Stimulated activated CD8-positive, alpha-beta memory T cell treated with anti-CD3 and anti-CD28 coated beads, Interleukin-15, amount 100 ng/mL, for 1 hour (primary cell): Measurements from ENCODE around the gene WIPI1.

Experiments used
- DNase-seq: peaks from one replicate; pipeline ENCODE4 v3.0.0-alpha.2; 2020; ENCODE audit warnings: low read depth

WIPI1 gene

DNA sequence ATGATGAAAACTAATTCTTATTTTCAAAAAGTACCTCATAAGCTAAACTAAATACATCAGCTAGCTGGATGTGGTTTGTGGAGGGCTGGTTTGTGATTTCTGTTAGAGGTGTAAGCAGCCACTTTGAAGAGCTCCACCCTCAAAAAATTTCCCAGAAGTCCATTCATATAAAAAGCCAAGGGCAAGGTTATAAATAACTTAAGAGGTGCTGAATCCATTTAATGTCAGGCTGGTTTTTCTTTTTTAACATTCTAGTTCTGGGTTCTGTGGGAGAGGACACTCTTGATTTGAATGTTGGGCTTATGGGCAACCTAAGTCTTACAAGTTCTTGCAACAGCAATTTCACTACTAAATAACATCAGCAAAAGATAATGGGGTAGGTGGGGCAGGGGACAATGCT lies 3.4 kb upstream of the WIPI1 start:
- no peak for DNase-seq

DNA sequence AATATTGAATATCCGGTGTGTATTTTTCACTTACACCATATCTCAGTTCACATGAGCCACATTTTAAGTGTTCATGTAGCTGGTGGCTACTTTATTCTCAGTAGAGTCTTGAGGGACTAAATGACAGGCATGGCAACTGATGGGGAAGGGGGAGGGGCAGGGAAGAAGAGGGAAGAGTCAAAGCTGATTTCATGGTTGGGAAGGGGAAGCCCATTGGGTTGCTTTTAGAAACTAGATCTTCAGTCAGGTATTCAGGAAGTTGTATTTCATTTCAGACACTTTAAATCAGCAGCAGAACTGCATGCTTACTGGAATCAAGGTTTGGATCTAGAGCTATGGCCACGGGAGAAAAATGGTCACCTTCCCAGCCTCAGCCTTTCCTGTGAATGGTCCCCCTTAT lies 2.9 kb upstream of the WIPI1 start:
- DNase-seq = no peak

DNA sequence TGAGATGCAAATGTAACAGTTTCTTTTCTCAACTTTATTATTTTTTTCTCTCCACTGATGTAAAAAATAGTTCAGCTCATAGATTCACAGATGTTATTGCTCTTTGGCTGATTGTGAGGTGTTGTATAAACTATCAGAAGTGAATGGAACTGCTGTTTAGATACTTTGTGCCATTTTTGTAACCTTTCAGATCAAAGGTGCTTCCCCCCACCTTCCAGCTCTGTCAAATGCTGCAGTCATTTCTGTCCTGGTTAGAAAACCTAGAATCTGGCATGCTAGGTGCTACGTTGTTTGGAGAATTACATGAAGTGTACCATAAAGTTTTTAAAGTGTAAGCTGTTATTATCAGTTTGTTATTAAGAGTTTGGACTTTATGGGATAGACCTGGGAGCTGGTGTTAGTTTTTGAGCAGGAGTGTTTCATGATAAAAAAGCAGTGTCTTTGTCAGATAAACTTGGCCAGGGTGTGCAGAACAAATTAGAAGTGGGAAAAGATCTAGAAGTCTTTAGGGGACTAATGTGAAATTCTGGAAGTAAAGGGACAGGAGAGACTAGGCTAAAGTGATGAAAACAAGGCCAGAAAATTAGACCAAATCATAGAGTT lies 1.8 kb upstream of the WIPI1 start:
- DNase-seq = no peak

DNA sequence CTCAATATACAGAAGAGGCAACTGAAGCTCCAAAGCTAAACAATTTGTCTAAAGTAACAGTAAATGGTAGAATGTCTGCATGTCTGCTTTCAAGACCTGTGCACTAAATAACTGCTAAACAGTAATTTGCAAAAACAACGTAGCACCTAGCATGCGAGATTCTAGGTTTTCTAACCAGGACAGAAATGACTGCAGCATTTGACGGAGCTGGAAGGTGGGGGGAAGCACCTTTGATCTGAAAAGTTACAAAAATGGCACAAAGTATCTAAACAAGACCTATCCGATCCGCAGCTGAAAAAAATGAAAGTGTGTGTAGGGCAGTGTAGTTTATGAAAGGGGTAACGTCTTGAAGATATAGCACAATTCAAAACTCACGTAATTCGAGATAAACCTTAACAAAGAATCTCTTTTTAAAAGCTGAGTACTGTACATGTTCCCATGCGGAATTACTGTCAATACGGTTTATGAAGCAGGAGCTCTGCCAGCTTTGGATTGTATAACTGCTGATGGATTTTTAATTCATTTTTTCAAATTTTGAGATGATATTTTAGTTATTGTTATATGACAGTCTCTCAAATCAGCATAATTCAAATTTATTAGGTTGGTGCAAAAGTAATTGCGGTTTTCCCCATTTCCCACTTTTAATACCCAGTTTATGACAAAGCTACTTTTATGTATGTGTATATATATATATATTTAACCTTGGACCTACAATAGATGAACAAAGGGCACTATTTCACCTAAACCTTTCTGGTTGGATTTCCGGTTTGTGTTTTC lies 1.2 kb upstream of the WIPI1 start:
- DNase-seq = no peak

DNA sequence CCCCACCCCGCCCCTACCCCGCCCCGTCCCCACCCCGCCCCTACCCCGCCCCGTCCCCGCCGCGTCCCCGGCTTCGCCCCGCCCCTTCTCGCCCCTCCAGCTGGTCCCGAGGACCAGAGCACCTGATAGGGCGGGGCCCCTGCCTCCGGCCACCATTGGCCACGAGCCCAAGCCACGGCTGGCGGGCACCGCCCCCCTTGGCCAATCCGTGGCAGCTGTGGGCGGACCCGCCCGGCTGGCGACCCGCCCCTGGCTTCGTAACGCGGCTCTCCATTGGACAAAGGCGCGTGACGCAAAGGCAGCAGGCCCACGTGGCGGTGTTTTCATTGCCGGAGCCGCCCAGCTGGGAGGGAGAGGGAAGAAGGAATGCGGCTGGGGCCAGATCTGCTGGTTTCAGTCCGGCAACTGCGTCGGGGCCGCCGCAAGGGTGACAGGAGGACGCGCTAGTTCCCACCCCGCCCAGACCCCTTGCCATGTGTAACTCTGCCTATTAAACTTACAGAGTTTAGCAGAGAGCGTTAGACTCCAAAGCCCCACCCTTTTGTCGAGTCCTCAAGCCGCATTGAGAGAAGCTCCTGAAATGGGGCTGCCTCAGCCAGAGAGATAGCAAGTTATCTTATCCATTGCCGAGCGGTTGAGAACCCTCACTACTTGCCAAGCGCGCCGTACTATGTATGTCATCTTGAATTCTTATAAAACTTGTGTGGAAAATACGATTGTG lies 403 bp upstream of the WIPI1 start:
- peak; percentile 94 for DNase-seq

DNA sequence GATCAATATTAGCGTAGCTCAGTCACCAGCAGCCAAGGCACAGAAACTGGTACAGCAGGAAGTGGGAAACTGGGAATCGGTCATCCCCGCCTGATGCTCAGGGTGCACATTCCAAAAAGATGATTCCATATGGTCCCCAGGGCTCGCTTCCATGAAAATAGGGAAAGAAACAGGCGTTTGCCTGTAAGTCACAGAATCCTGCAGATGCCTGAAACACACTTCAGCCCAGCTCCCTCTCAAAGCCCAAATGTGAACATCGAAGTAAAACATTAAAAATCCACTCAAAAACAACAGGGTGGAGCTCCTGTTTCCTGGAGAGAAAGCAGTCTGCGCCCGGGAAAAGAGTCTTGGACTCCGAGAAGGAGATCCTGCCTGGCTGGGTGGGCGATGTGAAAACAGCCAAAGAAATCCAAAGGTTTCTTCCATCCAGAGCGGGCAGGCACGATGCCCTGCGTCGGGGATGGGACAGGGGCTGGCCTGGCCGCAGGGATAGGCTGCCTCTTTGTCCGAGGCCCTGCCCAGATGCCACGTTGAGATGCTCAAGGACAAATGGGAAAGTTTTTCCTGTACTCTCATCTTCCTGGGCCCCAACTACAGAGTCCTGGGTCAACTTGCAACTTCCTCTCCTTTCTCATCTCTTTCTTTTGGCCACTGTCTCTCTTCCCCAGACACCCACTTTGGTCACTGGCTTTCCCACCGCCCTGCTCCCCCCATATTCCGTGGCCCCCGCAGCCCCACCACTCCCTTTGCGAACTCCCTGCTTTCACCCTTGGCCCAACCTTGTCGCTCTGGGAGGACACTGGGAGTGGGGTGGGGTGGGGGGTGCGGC lies 743 bp downstream of the WIPI1 start:
- no peak for DNase-seq

DNA sequence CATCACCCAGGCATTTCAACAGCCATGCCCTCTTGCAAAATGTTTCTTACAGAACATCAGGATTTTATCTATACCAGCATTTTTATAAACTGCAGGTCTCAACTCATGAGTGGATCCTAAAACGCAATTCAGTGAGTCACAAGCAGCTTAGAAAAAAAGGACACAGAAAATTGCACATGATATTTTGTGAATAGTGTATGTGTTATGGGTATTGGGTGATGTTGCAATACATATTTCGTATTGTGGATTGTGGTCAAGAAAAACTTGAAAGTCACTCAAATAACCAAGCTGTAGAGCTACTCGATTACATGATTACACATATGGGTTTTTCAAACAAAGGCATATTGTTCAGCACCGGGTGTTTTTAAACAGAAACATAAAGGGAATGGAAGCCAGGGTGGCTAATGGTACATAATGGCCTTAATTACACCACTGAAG lies 1.4 kb downstream of the WIPI1 start:
- DNase-seq = no peak

DNA sequence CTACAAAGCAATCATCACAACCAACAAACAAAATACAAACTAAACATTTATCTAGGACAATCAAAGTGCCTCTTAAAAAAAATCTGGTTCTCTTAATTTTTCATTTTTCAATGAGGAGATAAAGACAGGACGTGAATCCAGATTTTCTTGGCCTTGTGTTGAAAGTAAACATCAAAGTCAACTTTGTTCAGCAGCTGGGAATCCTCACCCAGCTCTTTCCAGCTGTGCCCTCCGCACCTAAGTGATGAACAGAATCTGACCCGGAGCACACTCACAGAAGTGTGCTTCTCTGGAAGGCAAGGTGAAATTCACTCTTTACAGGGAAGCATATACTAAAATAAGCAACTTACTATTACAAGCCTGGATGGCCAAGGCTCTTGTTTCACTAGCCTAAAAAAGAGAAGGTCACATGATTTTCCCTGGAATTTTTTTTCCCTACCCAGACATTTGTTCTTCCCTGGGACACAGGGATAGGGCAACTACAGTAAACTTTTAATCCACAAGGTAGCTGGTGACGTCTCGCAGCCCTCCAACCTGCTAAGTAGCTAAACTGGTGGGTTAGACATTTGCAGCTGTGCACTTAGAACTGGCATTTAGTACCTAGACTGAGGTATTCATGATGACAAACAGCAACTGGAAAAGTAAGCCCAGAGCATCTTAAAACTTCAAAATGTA lies 3.2 kb downstream of the WIPI1 start:
- no peak for DNase-seq

DNA sequence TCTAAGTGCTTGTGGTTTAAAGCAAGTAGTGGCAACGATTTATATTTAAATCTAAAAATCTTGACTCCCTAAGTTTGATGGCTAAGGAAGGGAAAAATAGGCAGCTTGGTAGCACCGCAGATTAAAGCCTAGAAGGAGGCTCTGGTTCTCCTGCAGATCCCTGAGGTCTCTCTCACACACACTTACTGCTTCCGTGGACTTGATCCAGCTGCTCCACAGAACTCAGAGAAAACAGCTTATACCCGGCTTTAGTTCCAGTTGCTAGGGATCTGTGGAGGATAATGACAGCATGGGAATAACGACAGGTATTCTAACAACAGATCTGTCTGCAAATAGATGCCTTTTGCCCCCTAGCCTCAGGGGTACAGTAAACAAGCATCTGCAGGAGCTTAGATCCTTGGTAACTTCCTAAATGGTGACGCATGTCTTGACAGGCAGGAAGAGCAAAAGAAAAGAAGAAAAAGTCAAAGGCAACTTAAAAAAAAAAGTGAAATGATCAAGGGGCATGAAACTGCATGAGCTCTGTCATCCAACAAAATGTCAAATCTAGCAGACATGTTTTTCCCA lies 4.5 kb downstream of the WIPI1 start:
- DNase-seq = no peak

DNA sequence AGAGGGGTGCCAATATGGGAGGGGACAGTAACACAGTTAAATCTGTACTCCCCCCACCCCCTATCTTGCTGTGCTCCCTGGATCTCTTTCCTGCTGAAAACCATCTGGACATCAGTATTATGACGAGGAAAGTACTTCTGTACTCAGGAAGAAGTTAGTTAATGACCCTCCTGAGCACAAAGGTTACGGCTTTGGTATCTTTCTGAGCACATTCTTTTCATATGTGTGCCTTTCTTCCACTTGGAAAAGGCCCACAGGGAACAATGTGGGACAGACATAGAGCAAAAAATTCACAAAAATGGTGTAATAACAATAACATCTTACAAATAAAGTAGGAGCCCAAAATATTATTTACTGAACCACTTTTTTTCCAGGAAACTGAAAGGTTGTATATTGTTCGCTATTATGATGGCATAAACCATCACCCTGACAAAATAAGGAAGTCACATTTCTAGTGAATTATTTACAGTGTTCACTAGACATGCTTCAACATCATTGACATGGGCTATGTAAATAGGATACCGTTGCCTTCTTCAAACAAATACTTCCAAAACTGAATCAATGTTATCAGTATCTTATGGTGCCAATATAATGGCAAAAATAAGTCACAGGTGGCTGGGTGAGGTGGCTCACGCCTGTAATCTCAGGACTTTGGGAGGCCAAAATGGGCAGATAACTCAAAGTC lies 5.5 kb downstream of the WIPI1 start:
- DNase-seq = no peak

DNA sequence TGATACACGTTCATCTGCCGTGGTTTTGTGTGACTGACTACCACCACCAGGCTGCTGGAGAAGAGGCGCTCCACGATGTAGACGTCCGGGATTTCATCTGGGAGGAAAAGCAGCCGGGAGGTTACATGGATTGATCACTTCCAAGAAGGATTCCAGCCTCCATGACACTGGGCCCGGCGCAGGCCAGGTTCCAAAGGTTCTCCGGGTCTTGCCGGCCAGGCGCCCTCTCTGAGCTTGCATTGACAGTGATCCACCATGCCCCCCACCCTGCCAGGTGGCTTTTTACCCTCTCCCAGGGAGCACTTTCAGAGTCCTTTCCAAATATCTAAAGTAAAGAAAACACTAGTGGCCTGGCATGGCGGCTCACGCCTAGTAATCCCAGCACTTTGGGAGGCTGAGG lies 6.5 kb downstream of the WIPI1 start:
- DNase-seq = no peak

DNA sequence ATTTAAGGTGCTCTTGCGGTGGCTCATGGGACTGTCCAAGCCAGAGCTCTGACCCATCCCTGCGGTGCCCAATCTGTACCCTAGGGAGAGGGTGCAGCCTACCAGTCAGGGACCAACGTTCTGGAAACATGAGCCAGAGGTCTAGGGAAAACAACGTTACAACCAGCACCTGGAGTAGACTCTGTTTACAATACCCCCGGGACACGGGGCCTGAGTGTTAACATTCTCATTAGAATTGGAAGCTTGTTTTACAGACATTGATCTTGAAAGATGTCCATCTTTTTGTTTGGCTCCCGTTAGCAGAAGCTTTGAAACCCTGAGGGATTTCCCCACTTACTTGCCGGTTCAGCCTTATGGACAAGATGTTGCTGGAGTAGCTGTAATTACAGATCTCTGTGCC lies 6.9 kb downstream of the WIPI1 start:
- DNase-seq = no peak

DNA sequence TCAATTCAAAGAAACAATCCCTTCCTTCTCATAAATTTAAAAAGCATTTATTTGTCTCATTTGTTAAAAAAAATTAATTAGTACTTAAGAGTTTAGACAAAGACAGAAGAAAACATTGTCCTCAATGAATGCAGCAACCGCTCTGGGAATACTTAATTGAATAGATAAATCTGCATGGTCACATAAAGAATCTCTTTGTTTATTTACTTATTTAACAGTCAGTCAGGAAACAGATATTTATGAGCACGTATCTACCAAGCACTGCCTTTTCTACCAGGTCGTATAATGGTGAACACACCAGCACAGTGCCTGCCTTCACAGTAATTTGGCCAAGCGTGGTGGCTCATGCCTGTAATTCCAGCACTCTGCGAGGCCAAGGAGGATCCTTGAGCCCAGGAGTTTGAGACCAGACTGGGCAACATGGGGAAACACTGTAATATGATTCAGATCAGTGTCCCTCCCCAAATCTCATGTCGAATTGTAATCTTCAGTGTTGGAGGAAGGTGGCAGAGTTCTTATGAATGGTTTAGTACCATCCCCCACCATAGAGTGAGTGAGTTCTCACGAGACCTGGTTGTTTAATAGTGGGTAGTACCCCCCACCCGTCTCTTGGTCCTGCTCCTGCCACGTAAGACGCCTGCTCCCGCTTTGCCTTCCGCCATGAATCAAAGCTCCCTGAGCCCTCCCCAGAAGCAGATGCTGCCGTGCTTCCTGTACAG lies 8.1 kb downstream of the WIPI1 start:
- no peak for DNase-seq

DNA sequence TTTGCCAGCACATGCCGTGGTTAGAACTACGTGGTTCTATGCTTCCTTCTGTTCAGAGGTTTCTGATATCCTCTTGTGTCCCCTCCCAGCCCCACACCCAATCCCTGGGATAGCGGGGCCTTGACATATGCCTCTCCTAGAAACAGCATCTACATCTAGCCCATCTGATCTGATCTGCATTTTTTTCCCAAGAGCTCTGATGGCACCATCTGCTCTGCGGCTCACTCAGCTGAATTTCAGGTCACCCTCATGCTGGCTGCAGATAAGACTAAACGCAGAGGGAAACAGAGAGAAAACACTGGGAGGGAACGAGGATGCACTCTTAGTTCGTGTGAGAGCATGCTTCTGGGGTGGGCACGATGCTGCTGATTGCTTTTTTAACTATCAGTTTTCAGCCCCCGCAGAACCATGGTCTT lies 10.7 kb downstream of the WIPI1 start:
- no peak for DNase-seq

DNA sequence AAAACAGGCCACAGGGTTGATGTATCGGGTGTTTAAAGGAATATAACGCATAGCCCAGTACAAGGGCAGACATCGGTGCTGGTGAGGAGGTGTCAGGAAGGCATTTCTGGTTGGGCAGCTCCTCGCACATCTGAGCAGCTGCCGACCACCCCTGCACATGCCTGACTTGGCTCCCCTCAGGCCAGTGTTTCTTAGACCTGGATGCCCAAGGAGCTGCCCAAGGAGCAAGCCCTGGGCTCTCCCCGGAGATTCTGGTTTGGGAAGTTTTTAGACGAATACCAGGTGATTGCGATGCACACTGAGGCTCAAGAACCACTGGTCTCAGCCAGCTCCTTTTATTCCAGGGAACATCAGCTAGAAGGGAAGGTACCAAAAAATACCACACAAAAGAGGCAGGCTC lies 11.6 kb downstream of the WIPI1 start:
- no peak for DNase-seq

DNA sequence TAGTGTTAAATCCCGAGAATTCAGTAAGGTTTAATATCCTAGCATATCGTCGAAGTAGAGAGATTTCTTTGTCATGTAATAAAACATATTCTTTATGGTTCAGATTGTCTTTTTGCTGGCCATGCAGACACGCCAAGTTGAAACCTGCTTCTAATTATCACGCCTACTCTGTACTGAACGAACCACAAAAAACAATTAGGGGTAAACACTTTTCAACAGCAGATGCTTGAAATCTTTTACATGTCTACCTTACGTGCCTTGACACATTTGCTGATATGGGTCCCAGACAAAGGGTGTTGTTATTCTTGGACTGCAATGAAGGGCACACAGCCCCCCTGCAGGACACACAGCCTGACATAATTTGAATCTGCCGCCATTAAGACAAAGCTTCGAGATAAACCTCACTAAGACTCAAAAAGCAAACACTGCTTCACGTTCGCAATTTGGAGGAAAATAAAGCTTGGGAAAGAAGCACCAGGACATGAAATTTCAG lies 13.3 kb downstream of the WIPI1 start:
- no peak for DNase-seq

DNA sequence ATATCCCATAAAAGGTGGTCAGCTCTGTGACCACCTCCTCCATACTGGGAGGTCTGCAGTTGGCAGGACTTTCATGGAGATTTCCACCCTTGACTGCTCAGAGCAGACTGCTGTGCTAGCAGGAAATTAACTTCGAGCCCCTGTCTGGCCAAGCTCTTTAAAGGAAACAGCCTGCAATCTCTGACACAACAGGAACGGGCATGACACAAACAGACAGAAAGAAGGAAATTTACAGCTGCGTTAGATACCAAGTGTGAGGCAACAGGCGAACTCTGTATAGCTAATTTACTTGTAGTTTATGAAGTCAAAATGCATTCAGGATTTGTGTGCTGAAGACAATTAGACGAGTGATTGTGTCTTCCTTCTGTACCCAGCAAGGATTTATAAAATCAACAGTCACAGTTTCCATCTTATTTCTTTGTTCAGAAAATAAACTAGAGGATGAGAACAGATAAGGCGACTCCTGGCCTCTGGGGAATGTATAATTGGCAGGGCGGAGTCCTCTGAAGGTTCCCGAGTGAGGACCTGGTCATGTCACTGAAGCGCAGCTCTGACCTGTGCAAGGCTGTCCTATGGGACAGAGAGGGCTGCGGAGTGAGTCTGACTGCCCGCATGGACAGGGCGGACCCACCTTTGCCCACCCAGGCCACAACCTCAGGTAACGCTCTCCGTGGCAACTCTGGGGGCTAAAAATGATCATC lies 16.1 kb downstream of the WIPI1 start:
- DNase-seq = no peak

DNA sequence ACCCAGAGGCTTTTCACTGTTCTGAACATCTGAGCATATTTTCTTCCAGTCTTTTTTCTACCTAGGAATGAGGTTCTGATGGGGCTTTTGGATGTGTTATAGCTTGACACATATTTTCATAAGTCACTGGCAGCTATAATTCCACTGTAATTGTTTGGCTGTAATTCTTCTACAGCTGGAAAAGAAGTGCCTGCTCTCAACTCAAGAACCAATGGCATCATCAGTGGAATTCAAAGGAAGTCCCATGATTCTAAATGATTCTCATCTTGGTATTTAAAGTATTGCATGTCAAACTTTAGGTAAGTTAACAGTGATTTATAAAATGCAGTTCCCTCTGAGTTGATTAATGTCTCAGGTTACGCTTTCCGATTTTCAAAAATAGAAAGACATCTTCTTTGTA lies 16.8 kb downstream of the WIPI1 start:
- no peak for DNase-seq

DNA sequence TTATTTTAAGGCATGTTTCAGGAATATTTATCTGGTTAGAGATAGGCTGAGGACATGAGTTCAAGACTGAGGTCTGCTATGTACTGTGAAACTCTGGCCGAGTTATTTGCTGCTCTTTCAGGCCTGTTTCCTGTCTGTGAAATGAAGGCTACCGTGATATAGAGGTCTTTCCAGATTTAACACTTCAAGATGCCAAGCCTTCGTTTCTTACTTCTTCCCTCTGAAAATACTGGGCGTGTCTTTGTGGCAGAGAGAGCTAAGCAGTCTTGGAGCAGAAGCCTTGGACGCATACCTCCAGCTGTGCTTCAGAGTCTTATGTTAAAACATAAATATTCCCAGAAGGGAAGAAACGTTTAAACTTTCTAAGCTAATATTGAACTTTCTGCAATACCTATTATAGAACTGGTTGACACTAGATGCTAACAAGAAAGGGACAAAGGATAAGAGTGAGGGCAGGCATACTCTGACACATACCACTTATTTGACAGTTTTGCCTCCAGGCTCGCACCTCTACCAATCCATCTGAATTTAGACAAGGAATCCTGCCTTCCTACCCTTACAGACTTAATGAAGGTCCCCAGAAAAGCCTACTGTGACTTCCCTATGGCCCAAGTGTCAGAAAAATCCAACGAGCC lies 17.5 kb downstream of the WIPI1 start:
- no peak for DNase-seq
